Central memory CD4-positive, alpha-beta T cell (primary cell): ENCODE measurements around the gene PROCA1.

Experiments used
- DNase-seq: peaks from one replicate; pipeline ENCODE4 v3.0.0; 2022

Gene PROCA1

DNA sequence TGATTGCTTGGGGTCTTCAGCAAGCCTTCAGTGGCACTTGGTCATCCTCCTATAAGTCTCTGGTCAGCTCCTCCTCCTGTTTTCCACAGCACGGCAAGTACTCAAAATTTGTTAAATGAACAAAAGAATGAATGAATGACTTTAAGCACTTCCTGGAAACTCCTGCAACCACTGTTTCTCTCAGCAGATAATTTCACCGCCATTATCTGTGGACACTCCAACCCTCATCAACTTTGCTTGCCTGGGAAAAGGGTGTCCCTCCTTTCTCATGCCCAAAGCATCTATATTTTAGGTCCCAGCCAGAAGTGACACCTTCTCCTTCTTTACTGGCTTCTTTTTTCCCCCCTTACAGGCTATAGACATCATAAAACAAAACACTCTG lies 4.4 kb downstream of the PROCA1 start:
- no peak for DNase-seq

DNA sequence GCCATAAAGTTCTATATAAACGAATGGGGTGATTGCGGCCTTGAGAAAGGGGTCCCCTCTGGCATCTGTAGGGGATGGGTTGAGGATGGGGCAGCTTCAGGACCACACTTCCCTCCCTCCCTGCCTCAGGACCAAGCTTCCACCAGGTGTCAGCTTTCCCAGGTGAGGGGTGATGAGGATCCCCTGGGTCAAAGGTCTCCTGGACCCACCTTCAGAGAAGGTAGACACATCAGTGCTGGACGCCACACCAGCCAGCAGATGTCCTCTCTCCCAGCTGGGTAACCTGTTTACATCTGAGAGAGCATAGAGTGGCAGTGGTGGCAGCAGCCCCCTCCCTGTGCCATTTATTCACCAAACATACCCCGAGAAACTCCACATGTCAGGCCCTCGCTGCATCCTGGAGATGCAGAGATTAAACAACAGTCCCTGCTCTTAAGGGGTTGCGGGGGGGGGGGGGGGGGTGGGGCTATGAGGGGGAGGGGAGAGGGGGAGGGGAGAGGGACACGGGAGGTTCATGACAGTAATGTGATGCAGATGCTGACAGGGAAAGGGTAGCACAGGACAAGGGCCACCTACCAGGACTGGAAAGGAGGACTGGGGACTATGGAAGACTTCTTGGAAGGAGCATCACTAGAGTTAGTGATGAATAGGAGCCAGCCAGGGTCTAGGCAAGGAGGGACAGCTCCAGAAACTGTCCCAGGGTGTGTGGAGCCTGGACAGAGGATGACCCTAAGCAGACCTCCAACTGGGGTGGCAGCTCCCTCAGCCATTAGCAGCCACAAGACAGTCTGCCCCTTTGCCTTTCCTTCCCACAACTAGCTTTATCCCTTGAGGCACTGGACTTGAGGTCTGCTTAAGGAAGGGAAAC lies 5.0 kb downstream of the PROCA1 start:
- no peak for DNase-seq

DNA sequence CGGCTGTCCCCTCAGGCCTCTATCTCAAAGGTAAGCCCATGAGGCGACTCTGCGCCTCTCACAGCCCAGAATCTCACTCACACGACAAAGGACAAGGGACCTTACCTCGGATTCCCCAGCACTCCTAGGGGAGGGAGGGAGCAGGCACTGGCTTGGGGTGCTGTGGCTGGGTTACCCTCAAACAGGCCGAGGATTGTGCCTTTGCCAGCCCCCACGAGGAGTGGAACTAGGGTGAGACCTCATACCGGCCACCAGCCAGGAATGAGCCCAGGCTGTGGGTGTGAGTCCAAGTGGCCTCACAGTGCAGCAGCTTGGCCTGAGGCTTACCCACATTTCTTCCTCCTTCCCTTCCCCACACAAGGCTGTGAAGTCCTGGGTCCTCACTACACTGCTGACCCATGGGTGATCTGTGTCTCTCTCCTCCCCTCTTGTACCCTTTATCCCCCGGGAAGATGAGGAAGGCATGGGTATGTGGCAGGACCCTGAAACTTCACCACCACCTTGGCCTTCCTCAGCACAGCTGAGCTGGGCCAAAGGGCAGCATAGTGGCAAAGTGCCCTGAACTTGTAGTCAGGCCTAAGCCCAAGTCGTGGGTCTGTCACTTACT lies 5.9 kb downstream of the PROCA1 start:
- no peak for DNase-seq

DNA sequence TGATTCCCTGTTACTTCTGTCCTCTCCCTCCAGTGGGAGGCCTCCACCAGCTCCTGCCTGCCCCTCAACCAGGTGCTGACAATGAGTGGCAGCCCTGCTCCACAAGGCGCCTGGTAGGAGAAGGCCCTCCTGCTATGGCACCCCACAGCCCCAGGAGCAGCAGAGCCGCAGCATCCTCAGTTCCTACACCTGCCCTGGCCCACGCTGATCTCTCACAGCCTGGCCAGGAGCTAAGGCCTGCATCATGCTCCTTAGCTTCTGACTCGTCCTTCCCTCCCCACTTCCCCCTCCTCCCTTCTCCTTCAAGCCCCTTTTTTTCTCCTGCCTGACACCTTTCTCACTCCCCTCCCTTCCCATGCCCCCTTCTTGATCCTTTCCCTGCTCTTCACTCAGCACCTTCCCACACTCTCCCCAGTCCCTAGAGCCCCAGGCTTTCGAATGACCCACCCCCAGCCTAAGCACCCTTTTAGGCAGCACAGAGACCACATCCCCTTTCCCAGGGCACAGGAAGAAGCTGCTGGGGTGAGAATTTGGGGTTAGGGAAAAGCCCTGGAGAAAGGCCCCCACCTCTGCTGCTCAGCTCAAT lies 6.5 kb downstream of the PROCA1 start:
- no peak for DNase-seq

DNA sequence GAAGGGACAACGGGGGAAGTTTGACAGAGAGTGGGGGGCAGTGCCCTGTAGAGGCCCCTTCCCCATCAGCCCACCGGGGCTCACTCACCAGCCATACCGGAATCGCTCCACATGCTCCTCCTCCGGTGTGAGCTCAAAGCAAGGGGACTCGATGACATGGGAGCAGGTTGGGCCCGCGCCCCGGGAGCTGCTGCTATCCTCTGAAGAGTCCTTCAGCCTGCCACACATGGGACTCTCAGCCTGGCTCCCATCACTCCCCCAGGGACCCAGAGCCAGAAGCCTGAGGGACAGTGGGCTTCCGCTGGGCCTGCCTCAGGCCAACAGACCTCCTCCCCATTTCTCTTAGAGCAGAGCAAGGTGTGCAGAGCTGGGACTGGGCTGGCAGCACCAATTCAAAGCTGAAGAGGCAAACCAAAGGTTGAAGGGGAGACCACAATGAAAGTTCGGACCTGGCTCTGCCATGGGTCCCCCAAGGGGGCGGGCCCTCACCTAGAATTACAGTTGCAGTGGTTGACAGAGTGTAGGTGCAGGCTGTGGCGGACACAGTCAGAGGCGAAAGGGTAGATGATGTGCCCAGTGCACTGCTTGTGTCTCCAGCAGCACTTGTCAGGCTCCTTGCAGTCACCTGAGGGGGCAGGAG lies 7.3 kb downstream of the PROCA1 start:
- DNase-seq, result no peak

DNA sequence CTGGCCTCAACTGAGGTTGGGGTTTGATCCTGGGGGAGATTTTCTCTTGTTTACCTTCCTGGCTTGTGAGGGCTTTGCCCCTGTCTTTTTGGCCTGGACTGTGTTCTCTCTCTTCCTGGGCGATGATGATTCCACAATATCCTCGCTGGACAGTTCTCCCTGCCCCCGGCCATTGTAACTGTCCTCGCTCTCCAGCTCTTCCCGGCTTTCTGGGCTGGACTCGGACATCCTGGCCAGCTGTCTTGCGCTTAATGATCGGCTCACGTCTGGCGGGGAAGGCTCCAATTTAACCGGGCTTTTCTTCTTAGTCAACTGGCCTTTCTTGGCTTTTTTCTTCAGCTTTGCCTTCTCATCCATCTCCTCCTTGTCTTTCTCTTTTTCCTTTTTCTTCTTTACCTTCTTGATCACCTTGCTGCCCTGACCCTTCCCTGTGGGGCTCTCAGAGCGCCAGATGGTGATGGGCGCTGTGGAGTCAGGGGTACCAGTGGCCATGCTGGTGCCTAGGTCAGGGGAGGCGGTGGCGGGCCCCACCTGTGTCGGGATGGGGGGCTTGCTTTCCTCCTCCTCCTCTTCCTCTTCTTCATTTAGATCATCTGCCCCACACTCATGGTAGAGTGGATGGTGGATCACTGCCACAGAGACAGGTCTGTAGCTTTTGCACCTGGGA lies 8.0 kb downstream of the PROCA1 start:
- DNase-seq, result no peak

DNA sequence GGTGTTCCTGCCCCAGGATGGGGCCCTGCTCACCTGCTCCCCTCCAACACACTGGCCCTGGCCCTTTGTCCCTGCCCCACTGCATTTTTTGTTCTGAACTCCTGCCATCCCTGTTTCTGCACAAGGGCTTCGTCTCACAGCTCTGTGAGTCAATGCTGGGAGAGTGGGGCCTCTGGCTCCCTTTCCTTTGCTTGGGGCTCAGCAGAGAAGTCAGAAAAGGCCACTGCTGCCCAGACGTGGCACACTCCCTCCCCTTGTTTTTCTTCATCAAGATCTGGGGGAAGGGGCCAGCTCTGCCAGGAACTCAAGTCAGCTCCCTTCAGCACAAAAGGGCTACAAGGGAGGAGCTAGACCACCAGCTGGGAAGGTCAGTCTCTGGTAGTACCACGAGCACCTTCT lies 8.9 kb downstream of the PROCA1 start:
- no peak for DNase-seq

DNA sequence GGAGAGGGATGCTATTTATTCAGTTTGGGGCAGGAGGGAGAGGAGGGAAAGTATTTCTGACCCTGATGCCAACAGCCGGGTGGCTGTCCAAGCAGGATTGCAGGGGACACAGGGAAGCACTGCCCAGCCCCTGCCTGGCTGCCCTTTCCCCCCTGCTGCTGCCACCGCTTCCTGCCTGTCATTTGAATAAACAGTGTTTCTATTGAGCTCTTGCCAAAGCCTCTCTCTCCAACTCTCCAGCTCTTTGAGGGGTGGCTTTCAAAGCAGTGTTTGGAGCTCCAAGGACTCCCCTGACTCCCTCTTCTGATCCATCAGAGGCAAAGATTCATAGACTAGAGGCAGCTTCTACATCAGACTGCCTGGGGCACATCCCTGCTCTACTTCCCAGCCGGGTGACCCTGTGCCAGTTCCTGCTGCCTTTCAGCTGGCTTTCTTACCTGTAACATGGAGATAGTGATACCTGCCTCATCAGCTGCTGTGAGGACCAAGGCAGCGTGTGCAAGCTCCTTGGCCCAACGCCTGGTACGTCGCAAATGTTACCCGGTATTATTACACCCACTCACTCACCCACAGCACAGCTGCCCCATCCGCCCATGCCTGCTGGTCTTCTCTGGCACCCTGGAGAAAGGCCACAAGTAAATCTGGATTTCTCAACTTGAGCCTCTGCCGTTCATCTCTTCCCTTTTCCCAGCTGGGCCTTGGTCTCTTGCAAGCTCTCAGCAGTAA lies 9.5 kb downstream of the PROCA1 start:
- DNase-seq, result no peak

DNA sequence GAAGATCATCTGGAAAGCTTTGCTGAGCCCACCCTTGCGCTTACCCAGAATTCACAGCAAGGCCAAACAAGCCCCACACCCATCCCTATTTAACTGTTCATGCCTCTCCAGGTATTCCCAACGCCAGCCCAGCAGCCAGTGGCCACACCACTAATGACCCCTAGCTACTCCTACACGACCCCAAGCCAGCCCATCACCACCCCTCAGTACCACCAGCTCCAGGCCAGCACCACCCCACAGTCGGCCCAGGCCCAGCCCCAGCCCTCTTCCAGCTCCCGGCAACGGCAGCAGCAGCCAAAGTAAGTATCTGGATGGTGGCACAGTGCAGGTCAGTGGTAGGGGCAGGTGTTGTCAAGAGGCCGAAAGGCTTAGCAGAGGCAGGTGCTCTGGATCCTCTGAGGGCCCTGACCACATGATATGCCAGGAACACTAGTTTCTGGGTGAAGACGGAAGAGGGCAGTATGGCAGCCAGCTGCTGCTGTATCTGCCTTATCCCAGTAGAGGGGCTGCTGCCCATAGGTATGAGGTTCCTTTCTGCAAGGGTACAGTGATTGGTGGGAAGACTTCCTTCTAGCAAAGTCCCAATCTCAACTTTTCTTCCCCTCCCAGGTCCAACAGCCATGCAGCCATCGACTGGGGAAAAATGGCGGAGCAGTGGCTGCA lies 10.7 kb downstream of the PROCA1 start:
- DNase-seq, result no peak

DNA sequence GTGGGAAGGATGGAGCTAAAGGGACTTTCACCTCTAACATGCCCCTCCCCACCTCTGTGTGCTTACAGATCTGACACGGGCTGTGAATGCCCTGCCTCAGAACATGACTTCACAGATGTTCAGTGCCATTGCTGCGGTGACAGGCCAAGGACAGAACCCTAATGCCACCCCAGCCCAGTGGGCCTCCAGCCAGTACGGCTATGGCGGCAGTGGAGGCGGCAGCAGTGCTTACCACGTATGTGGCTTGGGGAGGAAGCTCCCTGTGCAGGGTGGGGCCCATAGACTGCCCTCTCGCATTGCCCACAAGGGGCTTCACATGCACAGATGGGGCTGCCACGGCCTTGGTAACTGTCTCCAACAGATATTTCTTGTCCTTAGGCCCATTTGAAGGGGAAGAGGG lies 11.4 kb downstream of the PROCA1 start:
- no peak for DNase-seq

DNA sequence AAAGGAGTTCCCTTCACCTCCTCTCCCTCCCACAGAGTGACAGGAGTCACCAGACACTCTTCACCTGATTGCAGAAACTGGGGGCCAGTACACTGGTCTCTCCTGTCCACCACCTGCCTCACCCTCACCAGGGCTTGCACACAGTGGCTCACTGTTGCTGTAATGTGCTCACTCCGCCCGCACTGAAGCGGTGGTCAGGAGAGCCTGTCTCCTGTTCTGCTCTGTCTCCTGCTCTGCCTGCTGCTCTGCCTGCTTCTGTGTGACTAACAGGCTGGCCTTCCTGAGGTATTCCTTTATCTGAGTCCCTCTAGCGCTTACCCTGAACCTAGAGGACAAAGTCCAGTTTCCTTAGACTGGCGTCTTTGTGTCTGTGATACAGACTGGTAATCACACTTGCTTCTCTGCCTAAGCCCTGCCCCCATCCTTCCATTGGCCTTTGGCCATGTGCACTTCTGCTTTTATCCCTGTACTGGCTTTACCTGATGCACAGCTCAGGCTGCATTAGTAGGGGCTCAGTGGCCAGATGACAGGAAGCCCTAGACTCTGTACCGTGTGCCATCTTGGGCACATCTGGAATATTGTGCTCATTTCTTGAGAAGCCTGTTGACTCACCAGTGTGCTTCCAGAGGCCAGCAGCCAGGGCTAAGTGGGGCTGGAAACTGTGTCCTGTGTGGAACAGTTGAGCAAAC lies 13.3 kb downstream of the PROCA1 start:
- no peak for DNase-seq

DNA sequence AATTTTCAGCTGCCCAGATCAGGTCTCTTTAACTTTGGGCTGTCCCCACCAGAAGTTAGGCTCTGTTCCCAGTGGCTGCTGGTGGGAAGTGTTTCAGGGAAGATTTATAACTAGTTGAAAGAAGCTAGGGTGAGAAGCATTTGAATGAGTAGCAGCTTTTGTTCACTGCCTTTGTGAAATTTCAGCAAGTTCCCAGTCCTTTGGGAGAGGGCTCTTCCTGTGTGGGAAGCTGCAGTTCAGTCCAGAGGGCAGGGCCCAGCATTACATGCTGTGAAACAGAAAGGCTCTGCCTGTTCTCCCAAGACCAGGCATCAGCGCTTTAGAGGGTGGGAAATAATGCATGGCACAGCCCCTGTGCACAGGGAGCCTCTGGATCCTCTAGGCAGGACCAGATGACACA lies 17.8 kb downstream of the PROCA1 start:
- no peak for DNase-seq

DNA sequence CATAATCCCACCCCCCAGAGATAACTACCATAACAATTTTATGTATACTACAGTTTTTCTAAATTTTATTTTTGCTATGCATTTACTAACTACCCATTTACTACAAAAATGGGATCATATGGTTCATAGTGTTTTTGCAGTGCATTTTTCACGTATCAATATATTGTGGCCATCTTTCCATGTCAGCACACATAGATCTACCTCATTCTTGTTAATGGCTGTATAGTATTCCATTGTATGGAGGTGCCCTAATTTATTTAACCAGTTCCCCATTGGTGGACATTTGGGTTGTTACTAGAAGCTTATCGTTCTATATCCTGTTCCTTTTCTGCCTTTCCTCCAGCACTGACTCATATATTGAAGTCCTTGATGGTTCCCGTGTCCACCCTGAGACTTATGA lies 22.7 kb downstream of the PROCA1 start:
- DNase-seq, result no peak

DNA sequence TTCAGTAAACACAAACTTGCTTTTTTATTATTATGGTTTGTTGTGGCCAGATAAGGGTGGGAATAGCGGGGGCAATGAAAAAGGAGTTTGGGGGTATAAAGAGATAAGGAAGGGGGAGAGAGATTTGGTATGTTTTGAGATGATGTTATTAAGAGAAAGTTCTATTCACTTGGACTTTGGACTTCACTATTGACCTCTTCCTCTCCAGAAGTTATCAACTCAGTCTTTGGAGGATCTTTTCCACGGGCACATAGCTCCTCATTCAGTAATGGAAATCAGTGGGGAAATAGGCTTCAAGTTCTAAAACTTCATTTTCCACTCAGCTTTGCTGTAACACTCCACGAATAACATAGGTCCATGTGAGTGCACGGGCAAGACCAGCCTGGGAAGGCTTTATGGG lies 23.2 kb downstream of the PROCA1 start:
- no peak for DNase-seq

DNA sequence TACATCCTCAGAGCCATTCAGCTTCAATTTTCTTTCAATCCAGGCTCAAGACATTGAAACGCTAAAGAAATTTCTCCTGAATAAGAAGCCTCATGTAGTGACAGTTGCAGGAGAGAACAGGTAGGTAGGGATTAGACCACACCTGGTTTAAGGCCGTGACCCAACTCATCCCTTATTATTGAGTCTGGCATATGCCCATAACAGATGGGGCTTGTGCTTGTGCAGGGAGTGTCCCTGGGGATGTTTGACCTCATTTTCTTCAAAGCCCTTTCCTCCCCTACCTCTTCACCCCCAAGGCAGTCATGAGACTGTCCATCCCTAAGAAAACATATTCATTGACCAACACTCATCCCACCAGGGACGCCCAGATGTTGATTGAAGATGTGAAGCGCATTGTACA lies 25.4 kb downstream of the PROCA1 start:
- no peak for DNase-seq

DNA sequence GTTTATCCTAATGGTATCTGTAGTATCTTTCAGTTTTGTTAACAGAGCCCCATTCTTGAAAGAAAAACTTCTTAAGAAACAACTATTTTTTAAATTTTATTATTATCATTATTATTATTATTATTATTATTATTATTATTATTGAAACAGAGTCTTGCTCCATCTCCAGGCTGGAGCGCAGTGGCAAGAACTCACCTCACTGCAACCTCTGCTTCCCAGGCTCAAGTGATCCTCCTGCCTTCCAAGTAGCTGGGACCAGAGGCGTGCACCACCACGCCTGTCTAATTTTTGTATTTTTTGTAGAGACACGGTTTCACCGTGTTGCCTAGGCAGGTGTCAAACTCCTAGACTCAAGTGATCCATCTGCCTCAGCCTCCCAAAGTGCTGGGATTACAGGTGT lies 26.3 kb downstream of the PROCA1 start:
- no peak for DNase-seq

DNA sequence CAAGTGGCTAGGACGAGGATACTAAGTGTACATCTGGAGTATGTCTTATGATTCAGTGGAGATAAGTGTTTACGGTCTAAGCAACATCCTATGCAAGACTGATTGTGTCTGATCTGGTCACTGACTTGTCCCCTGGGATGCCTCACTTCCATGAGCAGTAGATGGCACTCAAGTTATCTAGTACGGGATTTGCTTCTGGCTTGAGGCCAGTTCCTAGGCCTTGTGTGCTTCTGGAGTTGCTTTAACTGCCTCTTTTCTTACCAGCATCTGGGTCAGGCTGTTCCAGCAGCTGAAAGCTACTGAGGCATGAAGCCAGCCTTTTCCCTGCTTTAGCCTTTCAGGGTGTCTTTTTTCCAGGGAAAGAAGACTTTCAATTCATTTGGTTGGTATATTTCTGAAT lies 26.7 kb downstream of the PROCA1 start:
- DNase-seq, result no peak

DNA sequence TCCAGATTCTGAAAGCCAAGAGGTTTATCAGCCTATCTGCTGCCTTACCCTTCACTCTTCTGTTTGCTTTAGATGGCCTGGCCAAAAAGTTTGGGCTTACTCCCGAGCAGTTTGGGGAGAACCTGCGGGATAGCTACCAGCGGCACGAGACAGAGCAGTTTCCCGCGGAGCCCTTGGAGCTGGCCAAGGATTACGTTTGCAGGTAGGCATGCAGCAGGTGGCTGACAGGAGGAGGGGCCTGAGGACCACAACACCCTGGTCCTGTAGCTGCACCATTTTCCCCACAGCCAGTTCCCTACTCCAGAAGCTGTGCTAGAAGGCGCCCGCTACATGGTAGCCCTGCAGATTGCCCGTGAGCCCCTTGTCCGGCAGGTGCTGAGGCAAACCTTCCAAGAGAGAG lies 29.0 kb downstream of the PROCA1 start:
- no peak for DNase-seq

DNA sequence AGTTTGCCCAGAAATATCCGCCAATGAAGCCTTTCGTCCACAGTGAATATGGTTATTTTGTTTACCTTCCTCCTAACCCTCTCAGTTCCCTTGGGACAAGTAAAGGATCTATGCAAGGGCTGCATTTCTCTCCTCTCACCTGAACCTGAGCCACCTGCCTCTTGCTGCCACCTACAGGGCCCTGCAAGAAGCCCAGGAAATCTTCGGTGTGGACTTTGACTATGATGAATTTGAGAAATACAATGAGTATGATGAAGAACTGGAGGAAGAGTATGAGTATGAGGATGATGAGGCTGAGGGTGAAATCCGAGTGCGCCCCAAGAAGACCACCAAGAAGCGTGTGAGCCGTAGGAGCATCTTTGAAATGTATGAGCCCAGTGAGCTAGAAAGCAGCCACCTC lies 35.7 kb downstream of the PROCA1 start:
- DNase-seq, result no peak

DNA sequence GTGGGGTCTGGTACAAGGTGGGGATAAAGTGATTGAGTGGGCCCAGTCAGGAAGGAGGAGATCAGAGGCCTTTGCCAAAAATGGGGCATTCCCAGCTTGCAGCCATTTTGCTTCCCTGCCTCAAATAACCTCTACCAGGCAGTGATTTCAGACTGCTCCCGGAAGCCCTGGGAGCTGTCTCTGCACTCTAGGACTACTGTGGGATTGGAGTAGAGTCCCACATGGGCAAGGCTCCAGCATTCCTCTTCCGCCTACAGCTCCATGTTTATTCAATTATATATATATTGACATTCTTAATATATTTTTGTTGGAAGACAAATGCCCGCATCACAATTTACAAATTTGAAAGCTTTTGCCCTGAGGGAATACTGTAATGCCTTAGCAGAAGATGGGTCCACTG lies 36.2 kb downstream of the PROCA1 start:
- DNase-seq, result no peak

DNA sequence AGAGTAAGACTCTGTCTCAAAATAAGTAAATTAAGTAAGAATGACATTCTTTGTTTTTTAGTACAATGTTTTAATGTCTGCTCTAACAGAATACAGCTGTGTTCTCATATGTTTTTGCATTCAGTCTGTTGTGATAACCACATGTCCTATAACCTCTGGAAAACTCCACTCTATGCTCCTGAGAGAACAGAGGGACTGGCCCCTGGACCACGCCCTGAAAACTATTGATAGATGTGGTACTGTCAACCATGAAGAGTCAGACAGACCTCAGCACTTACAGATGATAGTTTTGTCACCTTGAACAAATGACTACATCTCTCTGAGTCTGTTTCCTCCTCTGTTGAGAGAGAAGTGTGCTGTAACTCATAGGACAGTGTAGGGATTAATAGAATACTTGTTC lies 41.8 kb downstream of the PROCA1 start:
- no peak for DNase-seq
